Measurements from ENCODE around the gene ALG12. TPM values are rescaled to one million over a fixed set of nuclear protein-coding genes. Genes with fewer than 3 reads are reported as not detected.

ALG12 gene
- total and polyA plus RNA-seq, 2 donors from 2014 or later = 27.2 to 28.4 TPM

GRCh38 chr22:49887702-49888101 lies 30.5 kb downstream of the ALG12 start:
- peaks cover 11 to 17% (median 12%) of the 10 kb centered on the region in 3 donors for H3K36me3 ChIP-seq (ENCODE audit: control insufficient read depth in 2 of 3, insufficient read depth in 3 of 3, low read length in 3 of 3)
- H3K4me3 ChIP-seq (ENCODE audit: low read length in 3 of 3) = no peak overlapping the region
- FAIRE-seq (no peak), DNase-seq (peak in 4 of 5 donors; percentile 65 to 84 (median 76))
- no peaks in the 10 kb centered on the region for H3K4me1 ChIP-seq (ENCODE audit: control insufficient read depth in 2 of 3, insufficient read depth in 2 of 3, low read depth in 1 of 3, low read length in 3 of 3)
- H3K9me3 ChIP-seq (ENCODE audit: control insufficient read depth in 2 of 3, insufficient read depth in 1 of 3, low read length in 3 of 3) = peaks cover 0 to 10% (median 0%) of the 10 kb centered on the region in 3 donors
- no peaks in the 10 kb centered on the region for H3K27me3 ChIP-seq (ENCODE audit: control insufficient read depth, insufficient read depth, low read length)
- TF ChIP-seq CTCF (IDR thresholded peaks at IDR 0.05; ENCODE audit: borderline replicate concordance, extremely low read depth, insufficient read depth) = no peak
- H3K9ac ChIP-seq (ENCODE audit: low read length in 3 of 3) = no peak overlapping the region
- intact Hi-C loops (cut with DNase I) = no loop called here
- H3K27ac ChIP-seq (ENCODE audit: low read depth in 2 of 2, low read length in 2 of 2) = no peak overlapping the region

- H3K36me3 ChIP-seq (ENCODE audit: control insufficient read depth in 2 of 3, insufficient read depth in 3 of 3, low read length in 3 of 3) = peaks cover 10 to 17% (median 11%) of the 10 kb centered on the region in 3 donors
- FAIRE-seq = no peak
Observed at GRCh38 chr22:49887064-49887451, 31.2 kb downstream of the ALG12 start.

GRCh38 chr22:49886346-49887063 lies 31.7 kb downstream of the ALG12 start:
- no peak for DNase-seq
- Histone ChIP-seq H3K9me3 (ENCODE audit: control insufficient read depth in 2 of 3, insufficient read depth in 1 of 3, low read length in 3 of 3) (peaks cover 0 to 10% (median 0%) of the 10 kb centered on the region in 3 donors), H3K27me3 (ENCODE audit: control insufficient read depth, insufficient read depth, low read length) (no peaks in the 10 kb centered on the region), H3K27ac (ENCODE audit: low read depth in 2 of 2, low read length in 2 of 2) (no peak overlapping the region), H3K36me3 (ENCODE audit: control insufficient read depth in 2 of 3, insufficient read depth in 3 of 3, low read length in 3 of 3) (peaks cover 10 to 17% (median 11%) of the 10 kb centered on the region in 3 donors), H3K4me3 (ENCODE audit: low read length in 3 of 3) (no peak overlapping the region), H3K9ac (ENCODE audit: low read length in 3 of 3) (no peak overlapping the region), H3K4me1 (ENCODE audit: control insufficient read depth in 2 of 3, insufficient read depth in 2 of 3, low read depth in 1 of 3, low read length in 3 of 3) (no peaks in the 10 kb centered on the region)
- FAIRE-seq = no peak
- intact Hi-C loops (cut with DNase I) = no loop called here
- no peak for TF ChIP-seq CTCF (IDR thresholded peaks at IDR 0.05; ENCODE audit: borderline replicate concordance, extremely low read depth, insufficient read depth)

More at GRCh38 chr22:49887064-49887451, 31.2 kb downstream of the ALG12 start:
- peaks cover 0 to 10% (median 0%) of the 10 kb centered on the region in 3 donors for H3K9me3 ChIP-seq (ENCODE audit: control insufficient read depth in 2 of 3, insufficient read depth in 1 of 3, low read length in 3 of 3)
- no peak overlapping the region for H3K9ac ChIP-seq (ENCODE audit: low read length in 3 of 3)
- intact Hi-C loops (cut with DNase I) = no loop called here
- H3K27ac ChIP-seq (ENCODE audit: low read depth in 2 of 2, low read length in 2 of 2) = no peak overlapping the region
- H3K27me3 ChIP-seq (ENCODE audit: control insufficient read depth, insufficient read depth, low read length) = no peaks in the 10 kb centered on the region
- H3K4me3 ChIP-seq (ENCODE audit: low read length in 3 of 3) = no peak overlapping the region
- TF ChIP-seq CTCF (IDR thresholded peaks at IDR 0.05; ENCODE audit: borderline replicate concordance, extremely low read depth, insufficient read depth) = no peak
- no peaks in the 10 kb centered on the region for H3K4me1 ChIP-seq (ENCODE audit: control insufficient read depth in 2 of 3, insufficient read depth in 2 of 3, low read depth in 1 of 3, low read length in 3 of 3)
- peak in 2 of 5 donors; percentile 30 for DNase-seq
